Right kidney (tissue), 1 donor: Measurements from ENCODE around the gene TMEM260.
"Not testable (repeated sequence)": the region's sequence is repeated elsewhere in the genome, so short reads cannot be mapped to it uniquely, and the experiment has no call there.

ENCODE experiments used
- DNase-seq: peaks from one replicate; pipeline ENCODE4 v3.0.0-alpha.2; 2016

Gene TMEM260

GRCh38 chr14:56667290-56667689 is 87.7 kb downstream of the TMEM260 start:
- not testable (repeated sequence) for DNase-seq

GRCh38 chr14:56676042-56676441 is 96.4 kb downstream of the TMEM260 start:
- DNase-seq: no peak

DNA sequence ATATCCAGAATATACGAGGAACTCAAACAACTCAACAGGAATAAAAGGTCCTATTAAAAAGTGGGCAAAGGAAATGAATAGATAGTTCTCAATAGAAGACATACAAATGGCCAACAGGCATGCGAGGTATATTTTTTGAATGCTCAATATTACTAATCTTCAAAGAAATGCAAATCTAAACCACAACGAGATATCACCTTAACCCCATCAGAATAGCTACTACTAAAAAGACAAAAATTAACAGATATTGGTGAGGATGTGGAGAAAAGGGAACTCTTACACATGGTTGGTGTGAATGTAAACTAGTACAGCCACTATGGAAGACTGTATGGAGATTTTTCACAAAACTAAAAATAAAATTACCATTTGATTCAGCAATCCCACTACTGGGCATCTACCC is 99.2 kb downstream of the TMEM260 start:
- DNase-seq: no peak

- no peak for DNase-seq
These were observed 106.8 kb downstream of the TMEM260 start for GRCh38 chr14:56686416-56686815.

DNA sequence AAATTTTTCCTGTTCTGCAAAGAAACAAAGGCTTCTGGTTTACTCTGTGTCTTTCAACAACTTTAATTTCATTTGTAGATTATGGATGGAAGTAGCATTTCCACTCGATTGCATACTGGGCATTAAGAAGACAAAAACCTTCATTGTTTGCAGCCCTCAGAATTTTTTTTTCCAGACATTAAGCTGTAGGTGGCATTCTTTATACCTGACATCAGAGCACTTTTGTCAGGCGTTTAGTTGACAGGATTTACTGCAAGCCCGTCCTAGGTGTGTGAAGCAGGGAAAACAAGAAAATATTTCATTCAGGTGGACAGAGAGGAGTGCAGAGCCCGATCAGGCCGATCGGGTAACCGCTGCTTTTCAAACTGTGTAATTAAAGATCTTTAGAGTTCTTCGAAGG is 107.5 kb downstream of the TMEM260 start:
- DNase-seq: no peak

DNA sequence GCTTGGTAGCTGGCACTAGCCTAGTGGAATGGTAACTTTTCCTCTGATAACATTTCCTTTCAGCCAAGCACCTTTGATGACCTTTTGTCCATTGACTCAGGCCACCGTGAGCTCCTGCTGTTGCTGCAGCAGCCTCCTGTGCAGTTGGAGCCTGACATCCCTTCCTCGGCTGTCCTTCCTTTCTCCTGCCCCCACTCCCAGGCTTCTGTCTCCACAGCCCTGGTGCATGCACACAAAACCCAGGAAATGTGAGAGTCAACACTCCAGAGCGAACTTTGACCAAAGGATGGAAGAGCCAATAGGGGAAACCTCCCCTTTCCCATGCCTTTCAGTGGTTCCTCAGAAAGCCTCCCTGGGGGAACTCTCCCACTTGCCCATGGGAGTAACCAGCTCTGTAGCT is 115.0 kb downstream of the TMEM260 start:
- no peak for DNase-seq

GRCh38 chr14:56695216-56695615 is 115.6 kb downstream of the TMEM260 start:
- not testable (repeated sequence) for DNase-seq
